Keratinocyte (primary cell): ENCODE measurements around the gene HNRNPLL.

Experiments used
- CTCF ChIP-seq, 3 experiments: IDR thresholded peaks in 1 of 3; conservative IDR thresholded peaks in 1 of 3; optimal IDR thresholded peaks in 1 of 3; 2 replicates in 2 of 3; 3 replicates in 1 of 3; pipeline versions ENCODE3 to v1.5.1; 2011; ENCODE audit warnings: low read length in 3 of 3, mild to moderate bottlenecking in 3 of 3, moderate library complexity in 2 of 3, control low read depth in 1 of 3, inconsistent platforms in 1 of 3; ENCODE audit not compliant: insufficient read depth in 2 of 3; ENCODE audit errors: extremely low read depth in 1 of 3
- EZH2 ChIP-seq: IDR thresholded peaks from one replicate; pipeline ENCODE4 v1.6.1; 2012; ENCODE audit warnings: inconsistent platforms, mild to moderate bottlenecking, low read length, moderate library complexity

GRCh38 chr2:38627391-38627790, 24.7 kb upstream of the HNRNPLL start:
- no peak for TF ChIP-seq CTCF (optimal IDR thresholded peaks at IDR 0.05 in 1 of 3, IDR thresholded peaks at IDR 0.05 in 1 of 3, conservative IDR thresholded peaks at IDR 0.05 in 1 of 3; ENCODE audit: extremely low read depth in 1 of 3, insufficient read depth in 2 of 3, low read length in 3 of 3)
- no peak for TF ChIP-seq EZH2
